Mucosa of gallbladder (tissue), 1 donor: ENCODE data around the gene WDR20. TPM values are rescaled to one million over a fixed set of nuclear protein-coding genes. Genes with fewer than 3 reads are reported as not detected.
"Not testable (repeated sequence)": the region's sequence is repeated elsewhere in the genome, so short reads cannot be mapped to it uniquely, and the experiment has no call there.

Experiments used
- DNase-seq: peaks from one replicate; pipeline ENCODE4 v3.0.0-alpha.2; 2020; ENCODE audit warnings: low spot score
- total RNA-seq: library from RNA; stranded (reverse); gene quantifications from one replicate; pipeline ENCODE4 v1.2.1, GENCODE V29; 2021
- donor health status: DM: no; HTN: no; CAD: no.

Gene WDR20
- total RNA-seq, 1 donor from 2014 or later = 33.7 TPM

DNA sequence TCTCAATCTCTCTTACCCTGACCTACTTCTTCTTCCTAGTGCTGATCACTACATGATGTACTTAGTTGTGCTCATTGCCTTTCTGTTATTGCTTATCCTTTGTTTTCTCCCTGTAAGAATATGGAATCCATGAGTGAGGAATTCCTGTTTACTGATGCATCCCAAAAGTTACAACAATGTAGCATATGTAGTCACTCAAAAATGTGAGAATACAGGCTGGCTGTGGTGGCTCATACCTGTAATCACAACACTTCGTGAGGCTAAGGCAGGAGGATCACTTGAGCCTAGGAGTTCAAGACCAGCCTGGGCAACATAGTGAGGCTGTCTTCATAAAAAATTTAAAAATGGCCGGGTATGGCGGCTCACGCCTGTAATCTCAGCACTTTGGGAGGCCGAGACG, 8.0 kb upstream of the WDR20 start:
- DNase-seq = no peak

DNA sequence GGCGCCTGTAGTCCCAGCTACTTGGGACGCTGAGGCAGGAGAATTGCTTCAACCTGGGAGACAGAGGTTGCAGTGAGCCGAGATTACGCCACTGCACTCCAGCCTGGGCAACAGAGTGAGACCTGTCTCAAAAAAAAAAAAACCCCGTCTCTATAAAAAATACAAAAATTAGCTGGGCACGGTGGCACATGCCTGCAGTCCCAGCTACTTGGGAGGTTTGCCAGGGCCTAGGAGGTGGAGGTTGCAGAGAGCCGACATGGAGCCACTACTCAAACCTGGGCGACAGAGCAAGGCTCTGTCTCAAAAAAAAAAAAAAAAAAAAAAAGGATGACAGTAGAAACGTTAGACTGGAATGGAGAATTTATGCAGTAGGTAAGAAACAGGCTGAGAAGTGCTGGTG, 5.7 kb upstream of the WDR20 start:
- not testable (repeated sequence) for DNase-seq

DNA sequence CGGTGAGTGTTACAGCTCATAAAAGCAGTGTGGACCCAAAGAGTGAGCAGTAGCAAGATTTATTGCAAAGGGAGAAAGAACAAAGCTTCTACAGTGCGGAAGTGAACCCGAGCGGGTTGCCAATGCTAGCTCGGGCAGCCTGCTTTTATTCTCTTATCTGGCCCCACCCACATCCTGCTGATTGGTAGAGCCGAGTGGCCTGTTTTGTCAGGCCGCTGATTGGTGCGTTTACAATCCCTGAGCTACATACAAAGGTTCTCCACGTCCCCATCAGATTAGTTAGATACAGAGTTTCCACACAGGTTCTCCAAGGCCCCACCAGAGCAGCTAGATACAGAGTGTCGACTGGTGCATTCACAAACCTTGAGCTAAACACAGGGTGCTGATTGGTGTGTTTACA, 5.0 kb upstream of the WDR20 start:
- DNase-seq = not testable (repeated sequence)

DNA sequence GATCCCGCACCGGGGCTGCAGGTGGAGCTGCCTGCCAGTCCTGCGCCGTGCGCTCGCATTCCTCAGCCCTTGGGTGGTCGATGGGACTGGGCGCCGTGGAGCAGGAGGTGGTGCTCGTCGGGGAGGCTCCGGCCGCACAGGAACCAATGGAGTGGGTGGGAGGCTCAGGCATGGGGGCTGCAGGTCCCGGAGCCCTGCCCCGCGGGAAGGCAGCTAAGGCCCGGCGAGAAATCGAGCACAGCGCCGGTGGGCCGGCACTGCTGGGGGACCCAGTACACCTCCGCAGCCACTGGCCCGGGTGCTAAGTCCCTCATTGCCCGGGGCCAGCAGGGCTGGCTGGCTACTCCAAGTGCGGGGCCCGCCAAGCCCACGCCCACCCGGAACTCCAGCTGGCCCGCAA, 4.2 kb upstream of the WDR20 start:
- DNase-seq = not testable (repeated sequence)

DNA sequence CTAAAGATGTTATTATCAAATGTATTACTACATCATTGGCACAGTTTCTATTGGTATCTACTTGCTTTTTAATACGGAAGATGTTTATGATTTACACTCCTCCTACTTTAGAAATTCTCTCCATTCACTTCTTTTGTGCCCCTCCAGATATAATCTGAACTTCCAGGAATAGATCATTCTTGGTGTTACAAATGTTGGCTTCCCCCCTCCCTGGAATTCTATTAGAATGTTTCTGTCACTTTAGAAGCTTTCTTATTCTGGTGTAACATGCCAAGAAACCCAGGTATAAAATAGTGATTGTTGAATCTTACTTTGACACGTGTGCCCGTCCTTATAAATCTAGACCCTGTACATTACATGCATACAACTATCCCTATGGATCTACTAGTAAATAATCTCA, 1.2 kb upstream of the WDR20 start:
- DNase-seq = no peak

DNA sequence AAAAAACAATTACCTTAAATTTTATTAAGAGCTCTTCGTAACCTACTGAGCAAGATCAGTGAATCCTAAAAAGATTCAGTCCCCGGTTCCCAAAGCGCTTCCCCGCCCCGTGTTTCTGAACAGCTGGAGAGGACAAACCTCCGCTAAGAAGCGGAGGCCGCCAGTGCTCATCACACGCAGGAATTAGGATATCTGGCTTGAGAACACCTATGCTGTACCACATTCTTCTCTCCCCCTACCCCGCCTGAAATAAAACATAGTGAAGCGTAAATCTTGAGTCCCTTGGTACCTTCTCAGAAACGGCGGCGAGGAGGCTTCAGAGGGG, 774 bp upstream of the WDR20 start:
- no peak for DNase-seq

DNA sequence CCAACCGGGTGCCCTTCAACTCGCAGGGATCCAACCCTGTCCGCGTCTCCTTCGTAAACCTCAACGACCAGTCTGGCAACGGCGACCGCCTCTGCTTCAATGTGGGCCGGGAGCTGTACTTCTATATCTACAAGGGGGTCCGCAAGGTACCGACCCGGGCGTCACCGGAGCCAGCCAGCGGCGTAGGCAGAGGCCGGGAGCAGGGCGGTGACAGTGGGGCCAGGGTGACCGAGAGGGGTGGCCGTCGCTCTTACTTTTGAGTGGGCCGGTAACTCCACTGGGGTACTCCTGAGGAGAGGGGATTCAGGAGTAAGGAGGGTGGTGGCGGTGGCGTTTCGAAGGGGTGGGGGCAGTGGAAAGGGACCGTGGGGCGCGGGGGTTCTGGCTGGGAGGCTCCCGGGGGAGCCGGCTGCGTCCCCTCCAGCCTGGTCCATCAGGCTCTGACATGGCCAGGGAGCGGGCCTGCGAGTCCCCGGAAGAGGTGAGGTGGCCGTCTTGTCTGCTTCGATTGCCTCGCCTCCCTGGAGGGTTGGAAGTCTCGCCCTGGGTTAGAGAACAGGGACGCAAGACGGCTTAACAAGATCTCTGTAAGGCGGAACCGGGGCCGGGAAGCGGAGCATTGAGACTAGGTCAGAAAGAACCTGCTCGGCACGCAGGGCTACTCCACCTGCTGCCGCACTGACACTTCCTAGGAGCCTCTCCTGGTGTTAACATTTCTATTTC, 491 bp downstream of the WDR20 start:
- DNase-seq = peak; percentile 31

DNA sequence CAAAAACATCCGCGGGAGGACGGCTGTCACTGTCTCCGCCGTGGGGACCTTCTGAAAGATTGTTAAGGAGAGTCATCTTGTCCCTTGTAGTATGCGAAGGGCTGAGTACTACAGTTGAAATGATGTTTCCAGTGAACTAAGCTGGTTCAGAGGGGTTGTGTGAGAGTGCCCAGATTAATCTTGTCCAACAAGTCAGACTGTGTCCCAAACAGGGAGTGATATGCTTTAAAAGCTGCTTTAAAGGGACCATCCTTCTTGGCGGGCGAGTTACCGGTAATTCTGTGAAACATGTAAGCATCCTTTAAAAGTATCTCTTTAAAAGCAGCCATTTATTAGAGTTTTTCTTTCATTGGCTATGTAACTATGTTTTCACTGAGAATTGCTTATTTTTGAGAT, 1.1 kb downstream of the WDR20 start:
- DNase-seq = no peak

DNA sequence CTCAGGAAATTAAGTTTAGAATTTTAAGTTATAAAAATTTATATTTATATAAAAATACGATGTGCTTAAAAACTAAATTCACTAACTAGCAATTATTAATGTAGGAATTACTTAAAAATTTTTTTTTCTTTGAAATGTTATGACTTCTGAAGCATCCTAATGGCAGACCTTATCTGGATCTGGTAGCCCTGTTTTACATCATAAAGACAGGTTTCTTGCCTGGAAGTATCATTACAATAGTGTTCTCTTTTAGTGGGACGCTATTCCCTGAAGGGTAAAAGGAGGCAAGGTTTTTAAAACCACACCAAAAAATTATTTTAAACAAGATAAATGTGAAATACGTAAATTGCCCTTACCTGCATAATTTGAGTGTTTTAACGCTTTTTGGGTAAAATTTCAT, 2.1 kb downstream of the WDR20 start:
- DNase-seq = no peak

DNA sequence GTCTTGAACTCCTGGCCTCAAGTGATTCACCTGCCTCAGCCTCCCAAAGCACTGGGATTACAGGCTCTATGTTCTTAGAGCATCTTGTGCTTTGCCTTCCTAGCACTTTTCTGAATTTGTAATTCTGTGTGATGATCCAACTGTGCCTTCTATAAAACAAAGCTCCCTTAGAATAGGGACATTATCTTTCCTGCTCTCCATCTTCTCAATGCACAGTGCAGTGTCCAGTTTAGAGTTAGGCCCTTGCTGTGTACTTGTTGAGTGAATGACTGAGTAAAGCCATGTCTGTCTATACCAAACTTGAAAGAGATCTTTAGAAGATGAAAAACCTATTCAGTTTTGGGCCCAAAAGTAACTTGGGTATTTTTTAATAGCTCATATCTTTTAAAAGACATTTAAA, 5.2 kb downstream of the WDR20 start:
- DNase-seq = no peak

DNA sequence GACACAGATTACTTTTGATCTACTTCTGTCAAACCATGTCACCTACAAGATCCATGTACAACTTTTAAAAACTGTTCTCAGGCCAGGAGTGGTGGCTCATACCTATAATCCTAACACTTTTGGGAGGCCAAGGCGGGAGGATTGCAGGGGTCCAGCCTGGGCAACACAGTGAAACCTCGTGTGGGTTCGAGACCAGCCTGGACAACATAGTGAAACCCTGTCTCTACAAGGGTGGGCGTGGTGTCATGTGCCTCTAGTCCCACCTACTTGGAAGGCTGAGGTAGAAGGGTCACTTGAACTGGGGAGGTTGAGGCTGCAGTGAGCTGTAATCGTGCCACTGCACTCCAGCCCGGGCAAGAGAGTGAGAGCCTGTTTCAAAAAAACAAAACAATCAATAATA, 5.7 kb downstream of the WDR20 start:
- no peak for DNase-seq

DNA sequence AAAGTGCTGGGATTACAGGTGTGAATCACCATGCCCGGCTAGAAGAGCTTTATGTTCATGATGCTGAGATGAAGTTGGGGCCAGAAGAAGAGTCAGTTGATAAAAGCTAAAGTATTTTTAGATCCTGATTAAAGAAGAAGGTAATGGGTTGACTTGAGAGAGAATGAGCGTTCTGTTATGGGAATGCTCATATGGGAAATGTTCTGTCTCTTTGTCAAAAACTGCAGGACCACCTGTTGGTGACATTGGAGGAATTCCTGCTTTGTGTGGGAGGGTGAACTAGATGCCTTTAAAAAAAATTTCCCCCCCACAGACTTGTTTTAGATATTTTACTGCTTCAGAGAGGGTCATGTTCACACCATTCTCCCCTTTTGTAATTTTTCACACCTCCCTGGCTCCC, 6.7 kb downstream of the WDR20 start:
- DNase-seq = no peak

DNA sequence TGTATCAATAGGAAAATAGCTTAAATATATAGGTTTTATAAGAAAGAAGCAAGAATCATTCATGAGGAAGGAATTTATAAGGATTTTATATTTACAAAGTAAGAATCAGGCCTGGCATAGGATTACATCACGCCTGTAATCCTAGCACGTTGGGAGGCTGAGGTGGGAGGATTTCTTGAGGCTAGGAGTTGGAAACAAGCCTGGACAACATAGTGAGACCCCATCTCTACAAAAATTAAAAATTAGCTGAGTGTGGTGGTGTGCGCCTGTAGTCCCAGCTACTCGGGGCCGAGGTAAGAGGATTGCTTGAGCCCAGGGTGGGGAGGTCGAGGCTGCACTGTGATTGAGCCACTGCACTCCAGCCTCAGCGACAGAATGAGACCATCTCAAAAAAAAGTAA, 10.4 kb downstream of the WDR20 start:
- no peak for DNase-seq

DNA sequence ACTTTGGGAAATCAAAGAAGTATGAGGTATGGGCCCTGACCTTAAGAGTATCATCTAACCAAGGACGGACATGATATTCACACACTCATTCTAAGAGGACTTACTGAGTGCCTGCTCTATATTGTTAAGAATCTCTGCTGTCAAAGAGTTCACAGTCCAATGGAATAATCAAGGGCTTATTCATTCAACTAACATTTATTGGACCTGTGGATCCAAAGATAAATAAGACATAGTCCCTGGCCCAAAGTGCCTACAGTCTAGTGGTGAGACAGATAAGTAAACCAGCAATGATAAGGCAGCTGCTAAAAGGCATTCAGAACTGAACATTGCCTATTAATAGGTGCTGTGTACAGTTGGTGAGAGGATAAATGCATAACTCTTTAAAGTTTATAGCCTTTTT, 11.0 kb downstream of the WDR20 start:
- DNase-seq = no peak

DNA sequence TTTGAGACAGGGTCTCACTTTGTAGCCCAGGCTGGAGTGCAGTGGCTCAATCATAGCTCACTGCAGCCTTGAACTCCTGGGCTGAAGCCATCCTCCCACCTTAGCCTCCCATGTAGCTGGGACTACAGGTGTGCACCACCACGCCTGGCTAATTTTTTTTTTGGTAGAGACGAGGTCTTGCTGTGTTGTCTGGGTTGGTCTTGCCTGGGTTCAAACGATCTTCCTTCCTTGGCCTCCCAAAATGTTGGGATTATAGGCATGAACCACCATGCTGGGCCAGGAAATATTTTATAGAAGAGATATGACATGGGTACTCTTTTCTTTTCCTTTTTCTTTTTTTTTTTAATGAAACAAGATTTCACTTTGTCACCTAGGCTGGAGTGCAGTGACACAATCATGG, 11.7 kb downstream of the WDR20 start:
- not testable (repeated sequence) for DNase-seq

DNA sequence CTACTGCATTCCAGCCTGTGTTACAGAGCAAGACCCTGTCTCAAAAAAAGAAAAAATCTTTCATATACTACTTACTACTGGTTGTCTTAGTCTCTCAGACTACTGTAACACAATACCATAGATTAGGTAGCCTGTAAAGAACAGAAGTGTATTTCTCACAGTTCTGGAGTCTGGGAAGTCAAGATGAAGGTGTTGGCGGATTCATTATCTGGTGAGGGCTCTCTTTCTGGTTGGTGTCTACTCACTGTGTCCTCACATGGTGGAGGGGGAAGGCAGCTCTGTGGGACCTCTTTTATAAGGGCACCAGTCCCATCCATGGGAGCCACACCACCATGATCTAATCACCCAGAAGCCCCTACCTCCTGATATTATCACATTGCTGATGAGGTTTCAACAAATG, 14.4 kb downstream of the WDR20 start:
- no peak for DNase-seq

DNA sequence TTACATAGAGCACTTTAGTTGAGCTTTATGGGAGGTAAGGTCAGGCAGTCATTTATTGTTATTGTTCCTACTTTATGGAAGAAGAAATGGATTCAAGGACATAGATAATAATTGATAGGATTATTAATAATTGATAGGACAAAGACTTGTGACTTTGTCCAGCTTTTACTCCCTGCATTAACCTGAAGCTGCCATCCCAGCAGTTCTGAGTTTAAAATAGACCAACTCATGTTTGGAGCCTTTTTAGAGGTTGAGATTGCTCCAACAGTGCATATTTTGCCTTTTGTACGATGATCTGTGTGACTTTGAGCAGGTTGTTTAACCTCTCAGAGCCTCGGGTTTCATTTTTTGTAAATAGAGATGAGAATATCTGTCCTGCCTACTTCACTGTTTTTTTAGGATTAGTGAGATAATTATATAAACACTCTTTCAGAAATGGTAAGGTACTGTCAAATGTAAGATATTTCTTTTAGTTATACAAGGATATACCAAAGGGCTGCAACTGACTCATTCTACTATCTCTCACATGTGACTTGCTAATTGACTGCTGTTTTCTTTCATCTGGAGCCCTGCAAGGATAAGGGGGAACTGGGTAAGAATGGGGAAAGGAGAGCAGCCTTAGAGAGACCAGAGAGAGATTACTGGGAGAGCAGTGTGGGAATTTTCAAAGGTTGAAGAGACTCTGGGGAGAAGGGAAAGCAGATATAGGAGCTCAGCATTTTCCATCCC, 15.3 kb downstream of the WDR20 start:
- DNase-seq = no peak

DNA sequence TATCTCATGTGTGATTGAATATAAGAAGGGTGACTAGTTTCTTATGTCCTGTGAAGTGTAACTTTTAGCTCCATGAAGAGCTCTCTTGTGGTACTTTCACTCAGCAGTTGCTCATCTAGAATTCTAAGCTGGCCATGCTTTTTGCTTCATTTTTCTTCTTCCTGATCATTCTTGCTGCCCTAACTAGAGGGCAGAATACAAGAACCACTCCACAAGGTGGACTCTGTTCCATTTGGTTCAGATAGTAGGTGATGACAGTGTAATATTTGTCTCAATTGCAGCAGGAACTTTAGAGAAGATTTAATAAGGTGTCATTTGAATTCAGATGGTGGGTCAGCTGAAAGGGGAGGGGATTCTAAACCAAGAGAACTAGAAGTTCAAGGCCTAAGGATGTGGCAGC, 17.6 kb downstream of the WDR20 start:
- no peak for DNase-seq

DNA sequence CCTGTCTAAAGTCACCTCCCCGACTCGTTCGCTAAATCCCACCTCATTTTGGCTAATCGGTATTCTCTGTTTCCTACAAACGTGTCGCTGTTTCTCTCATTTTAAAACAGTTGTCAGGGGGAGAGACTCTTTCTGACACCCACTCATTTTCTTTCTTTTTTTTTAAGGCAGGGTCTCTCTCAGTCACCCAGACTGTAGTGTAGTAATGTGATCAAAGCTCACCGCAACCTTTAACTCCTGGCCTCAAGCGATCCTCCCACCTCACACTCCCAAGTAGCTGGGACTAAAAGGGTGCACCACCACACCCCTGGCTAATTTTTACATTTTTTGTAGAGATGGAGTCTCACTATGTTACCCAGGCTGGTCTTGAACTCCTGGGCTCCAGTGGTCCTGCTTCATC, 19.1 kb downstream of the WDR20 start:
- DNase-seq = no peak

DNA sequence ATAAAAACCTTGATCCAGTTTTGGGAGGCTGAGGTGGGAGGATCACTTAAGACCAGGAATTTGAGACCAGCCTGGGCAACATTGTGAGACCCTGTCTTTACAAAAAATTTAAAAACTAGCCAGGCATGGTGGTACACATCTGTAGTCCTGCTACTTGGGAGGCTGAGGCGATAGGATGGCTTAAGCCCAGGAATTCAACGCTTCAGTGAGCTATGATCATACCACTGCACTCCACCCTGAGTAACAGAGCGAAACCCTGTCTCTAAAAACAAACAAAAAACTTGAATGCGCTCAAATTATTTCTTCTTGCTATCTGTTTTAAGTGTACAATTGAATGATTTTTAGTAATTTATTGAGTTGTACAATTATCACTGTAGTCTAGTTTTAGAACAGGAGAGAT, 20.1 kb downstream of the WDR20 start:
- DNase-seq = no peak

DNA sequence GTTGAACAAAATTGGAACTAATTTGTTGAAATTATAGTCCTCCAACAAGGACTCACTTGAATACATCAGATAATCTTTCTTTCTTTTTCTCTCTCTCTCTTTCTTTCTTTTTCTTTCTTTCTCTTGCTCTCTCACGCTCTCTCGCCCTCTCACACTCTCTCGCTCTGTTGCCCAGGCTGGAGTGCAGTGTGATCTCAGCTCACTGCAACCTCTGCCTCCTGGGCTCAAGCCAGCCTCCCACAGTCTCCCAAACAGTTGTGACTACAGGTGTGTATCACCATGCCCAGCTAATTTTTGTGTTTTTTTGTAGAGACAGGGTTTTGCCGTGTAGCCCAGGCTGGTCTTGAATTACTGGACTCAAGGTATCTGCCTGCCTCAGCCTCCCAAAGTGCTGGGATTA, 22.8 kb downstream of the WDR20 start:
- DNase-seq = no peak

DNA sequence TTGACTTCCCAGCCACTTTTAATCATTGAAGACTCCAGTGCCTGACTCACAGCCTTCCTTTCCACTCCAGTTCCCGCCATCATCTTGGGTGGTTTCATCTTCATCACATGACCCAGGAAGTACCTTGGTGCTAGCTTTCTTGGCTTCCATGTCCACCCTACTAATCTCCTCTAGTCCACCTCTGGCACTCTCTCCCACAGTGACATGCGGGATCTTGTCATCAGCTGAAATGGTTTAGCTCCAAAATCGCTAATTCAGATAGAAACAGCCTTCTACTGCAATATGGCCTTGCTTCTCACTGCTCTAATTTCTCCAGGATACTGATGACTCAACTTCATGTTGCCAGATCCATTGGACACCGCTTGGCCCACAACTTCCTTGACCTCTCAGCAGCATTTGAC, 24.5 kb downstream of the WDR20 start:
- no peak for DNase-seq

DNA sequence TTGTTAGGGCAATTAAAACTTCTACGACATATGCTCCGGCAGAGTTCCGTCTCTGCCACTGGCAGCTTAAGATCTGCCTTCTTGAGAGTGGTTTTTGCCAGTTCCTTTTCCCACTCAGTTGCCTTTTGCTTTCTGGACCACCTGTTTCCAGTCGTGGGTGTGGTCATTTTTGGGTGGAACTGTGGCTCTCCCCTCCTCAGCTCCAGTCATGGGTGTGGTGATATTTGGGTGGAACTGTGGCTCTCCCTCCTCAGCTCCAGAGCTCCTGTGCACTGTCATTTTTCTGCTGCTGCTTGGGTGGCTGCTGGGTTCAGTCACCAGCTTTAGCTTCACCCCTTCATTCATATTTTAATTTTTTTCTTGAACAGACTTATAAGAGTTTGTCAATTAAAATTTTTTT, 25.3 kb downstream of the WDR20 start:
- DNase-seq = no peak

DNA sequence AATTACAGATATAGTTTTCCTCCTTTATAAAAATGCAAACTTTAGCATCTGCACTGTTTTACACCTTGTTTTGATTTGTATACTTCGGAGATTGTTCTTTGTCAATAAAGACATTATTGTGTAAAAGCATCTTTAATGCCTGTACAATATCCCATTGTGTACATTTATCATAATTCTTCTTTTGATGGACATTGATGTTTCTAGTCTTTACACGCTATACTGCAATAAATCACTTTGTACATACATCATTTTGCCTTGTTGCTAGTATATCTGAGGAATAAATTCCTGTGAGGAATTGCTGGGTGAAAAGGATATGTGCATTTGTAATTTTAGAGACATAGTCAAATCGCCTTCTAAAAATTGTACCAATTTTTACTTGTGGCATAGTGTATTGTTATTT, 30.4 kb downstream of the WDR20 start:
- DNase-seq = no peak
